BLaER1 treated with 17β-estradiol and CSF1 and Interleukin-3, amounts not matched to agents 10 nM and 100 nM (cell line): Measurements from ENCODE around the gene SLC11A2.

ENCODE experiments used
- H3K27ac ChIP-seq, 11 experiments: shearing (Covaris generic); formaldehyde crosslinking; 2 replicates each; pipeline ENCODE4 v1.8.1; 2022
- H3K27me3 ChIP-seq, 11 experiments: shearing (Covaris generic); formaldehyde crosslinking; 2 replicates each; pipeline ENCODE4 v1.8.1; 2022
- H3K36me3 ChIP-seq, 11 experiments: shearing (Covaris generic); formaldehyde crosslinking; 2 replicates each; pipeline ENCODE4 v1.8.1; 2022
- H3K4me1 ChIP-seq, 10 experiments: shearing (Covaris generic); formaldehyde crosslinking; 2 replicates each; pipeline ENCODE4 v1.8.1; 2022
- H3K4me2 ChIP-seq, 11 experiments: shearing (Covaris generic); formaldehyde crosslinking; 2 replicates each; pipeline ENCODE4 v1.8.1; 2022
- H3K4me3 ChIP-seq, 10 experiments: shearing (Covaris generic); formaldehyde crosslinking; 2 replicates each; pipeline ENCODE4 v1.8.1; 2022
- H3K9ac ChIP-seq, 11 experiments: shearing (Covaris generic); formaldehyde crosslinking; 2 replicates each; pipeline ENCODE4 v1.8.1; 2022
- H3K9me3 ChIP-seq, 11 experiments: shearing (Covaris generic); formaldehyde crosslinking; replicated peaks in 1 of 11; 2 replicates each; pipeline ENCODE4 v1.8.1; 2022
- H4K20me1 ChIP-seq, 11 experiments: shearing (Covaris generic); formaldehyde crosslinking; 2 replicates each; pipeline ENCODE4 v1.8.1; 2022
- Cebpa-rat ChIP-seq, 11 experiments: shearing (Covaris generic); IDR thresholded peaks; 2 replicates each; pipeline ENCODE4 v1.8.1; 2022

Gene SLC11A2

GRCh38 chr12:51025836-51026638 is at the start of gene SLC11A2:
SLC11A2 (minus strand) TSS chr12:51026384; CDS start chr12:51010728, 15,656 bp downstream.
- no peaks in the 10 kb centered on the region for H3K27me3 ChIP-seq
- peak within 1 kb of the TSS; percentile 81 to 87 (median 85) for H3K27ac ChIP-seq
- no peaks in the 10 kb centered on the region for H3K9me3 ChIP-seq
- TF ChIP-seq Cebpa-rat (IDR thresholded peaks at IDR 0.05) = no peak
- H3K4me3 ChIP-seq = peak within 1 kb of the TSS; percentile 76 to 87 (median 81)
- peak within 1 kb of the TSS; percentile 83 to 90 (median 87) for H3K9ac ChIP-seq
- H4K20me1 ChIP-seq = peaks cover 0 to 20% (median 1%) of the 10 kb centered on the region in 11 experiments; a peak in 7 of 22 replicates
- H3K4me2 ChIP-seq = peak within 1 kb of the TSS; percentile 82 to 94 (median 92)
- H3K36me3 ChIP-seq = no peaks in the 10 kb centered on the region
- H3K4me1 ChIP-seq = peaks cover 31 to 60% (median 41%) of the 10 kb centered on the region in 10 experiments

DNA sequence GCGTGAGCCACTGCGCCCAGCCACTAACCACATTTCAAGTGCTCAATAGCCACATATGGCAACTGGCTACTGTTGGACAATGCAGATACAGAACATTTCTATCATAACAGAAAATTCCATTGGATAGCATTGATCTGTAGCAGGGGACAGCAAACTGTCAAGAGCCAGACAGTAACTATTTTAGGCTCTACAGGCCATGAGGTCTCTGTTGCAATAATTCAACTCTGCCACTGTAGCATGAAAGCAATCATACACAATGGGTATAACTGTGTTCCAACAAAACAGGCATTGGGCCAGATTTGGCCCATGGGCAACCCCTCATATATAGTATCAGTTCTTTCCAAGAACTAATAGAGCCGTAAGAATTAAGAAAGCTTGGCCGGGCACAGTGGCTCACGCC is 49.2 kb upstream of the SLC11A2 start:
- Histone ChIP-seq H4K20me1 (peaks cover 20 to 67% (median 40%) of the 10 kb centered on the region in 11 experiments; a peak in 19 of 22 replicates), H3K27ac (no peak overlapping the region), H3K27me3 (no peaks in the 10 kb centered on the region), H3K36me3 (peaks cover 53 to 91% (median 69%) of the 10 kb centered on the region in 11 experiments), H3K9ac (no peak overlapping the region), H3K9me3 (no peaks in the 10 kb centered on the region), H3K4me1 (peaks cover 0 to 24% (median 7%) of the 10 kb centered on the region in 10 experiments; a peak in 12 of 20 replicates), H3K4me2 (no peak overlapping the region), H3K4me3 (no peak overlapping the region)
- no peak for TF ChIP-seq Cebpa-rat (IDR thresholded peaks at IDR 0.05)

DNA sequence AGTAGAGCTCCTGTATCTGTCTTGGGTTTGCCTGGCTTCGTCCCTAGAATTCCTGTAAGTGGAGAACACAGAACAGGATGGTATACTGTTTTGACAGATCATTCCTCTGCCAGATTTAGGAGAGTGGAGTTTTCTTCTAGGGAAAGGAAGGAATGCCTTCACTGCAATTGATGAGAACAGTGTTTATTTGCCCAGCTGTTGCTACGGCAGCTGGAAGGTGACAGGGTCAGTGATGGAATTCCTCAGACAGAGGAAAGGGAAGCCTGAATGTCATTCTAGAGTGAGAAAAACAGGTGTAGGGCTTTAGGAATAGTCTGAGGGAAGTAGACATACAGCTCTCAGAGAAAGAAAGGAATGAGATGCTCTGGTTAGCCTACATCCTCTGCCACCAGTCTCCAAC is 45.5 kb upstream of the SLC11A2 start:
- Histone ChIP-seq H3K4me3 (no peak overlapping the region), H3K9ac (peak overlapping the region in 1 of 11 experiments; percentile 13; a peak in 1 of 22 replicates), H3K36me3 (peaks cover 90 to 100% (median 97%) of the 10 kb centered on the region in 11 experiments), H4K20me1 (peaks cover 2 to 34% (median 21%) of the 10 kb centered on the region in 11 experiments; a peak in 18 of 22 replicates), H3K9me3 (no peaks in the 10 kb centered on the region), H3K4me2 (no peak overlapping the region), H3K27me3 (no peaks in the 10 kb centered on the region), H3K4me1 (peaks cover 8 to 33% (median 15%) of the 10 kb centered on the region in 10 experiments; a peak in 15 of 20 replicates), H3K27ac (peak overlapping the region in 2 of 11 experiments; percentile 71 to 75; a peak in 3 of 22 replicates)
- TF ChIP-seq Cebpa-rat (IDR thresholded peaks at IDR 0.05) = no peak

GRCh38 chr12:51070004-51070403 is 43.8 kb upstream of the SLC11A2 start:
- peaks cover 93 to 100% (median 98%) of the 10 kb centered on the region in 11 experiments for H3K36me3 ChIP-seq
- peaks cover 0 to 21% (median 13%) of the 10 kb centered on the region in 10 experiments; a peak in 13 of 20 replicates for H3K4me1 ChIP-seq
- peak overlapping the region in 7 of 11 experiments; percentile 7 to 61 (median 43); a peak in 7 of 22 replicates for H3K9ac ChIP-seq
- peak in 4 of 11 experiments; percentile 40 to 77 (median 62); a peak in 5 of 22 replicates for TF ChIP-seq Cebpa-rat (IDR thresholded peaks at IDR 0.05)
- no peaks in the 10 kb centered on the region for H3K27me3 ChIP-seq
- H3K27ac ChIP-seq = peak overlapping the region in 7 of 11 experiments; percentile 5 to 77 (median 70); a peak in 12 of 22 replicates
- peaks cover 0 to 18% (median 6%) of the 10 kb centered on the region in 11 experiments; a peak in 11 of 22 replicates for H4K20me1 ChIP-seq
- no peak overlapping the region for H3K4me3 ChIP-seq
- no peaks in the 10 kb centered on the region for H3K9me3 ChIP-seq
- H3K4me2 ChIP-seq = peak overlapping the region in 9 of 11 experiments; percentile 4 to 63 (median 37); a peak in 14 of 22 replicates

DNA sequence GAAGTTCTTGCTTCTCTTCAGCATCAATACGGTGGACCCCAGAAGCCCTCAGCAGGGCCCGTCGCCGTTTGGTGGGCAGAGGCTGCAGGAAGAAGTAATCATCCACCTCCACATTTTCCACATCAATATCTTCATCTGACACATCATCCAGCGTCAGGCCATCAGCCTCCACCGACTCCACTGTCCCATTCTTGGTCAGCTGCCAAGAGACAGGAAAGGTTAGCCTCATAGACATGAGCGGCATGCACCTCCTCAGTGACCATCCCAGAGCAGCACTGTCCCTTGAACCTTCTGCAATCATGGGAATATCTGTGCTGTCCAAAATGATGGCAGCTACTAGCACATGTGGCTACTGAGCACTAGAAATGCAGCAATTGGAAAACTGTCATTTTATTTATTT is 41.6 kb upstream of the SLC11A2 start:
- Histone ChIP-seq H3K27me3 (no peaks in the 10 kb centered on the region), H3K9me3 (no peaks in the 10 kb centered on the region), H3K36me3 (peaks cover 97 to 100% (median 100%) of the 10 kb centered on the region in 11 experiments), H3K9ac (no peak overlapping the region), H4K20me1 (peaks cover 0 to 22% (median 14%) of the 10 kb centered on the region in 11 experiments; a peak in 11 of 22 replicates), H3K27ac (no peak overlapping the region), H3K4me2 (no peak overlapping the region), H3K4me1 (peaks cover 0 to 21% (median 13%) of the 10 kb centered on the region in 10 experiments; a peak in 12 of 20 replicates), H3K4me3 (no peak overlapping the region)
- TF ChIP-seq Cebpa-rat (IDR thresholded peaks at IDR 0.05) = no peak

DNA sequence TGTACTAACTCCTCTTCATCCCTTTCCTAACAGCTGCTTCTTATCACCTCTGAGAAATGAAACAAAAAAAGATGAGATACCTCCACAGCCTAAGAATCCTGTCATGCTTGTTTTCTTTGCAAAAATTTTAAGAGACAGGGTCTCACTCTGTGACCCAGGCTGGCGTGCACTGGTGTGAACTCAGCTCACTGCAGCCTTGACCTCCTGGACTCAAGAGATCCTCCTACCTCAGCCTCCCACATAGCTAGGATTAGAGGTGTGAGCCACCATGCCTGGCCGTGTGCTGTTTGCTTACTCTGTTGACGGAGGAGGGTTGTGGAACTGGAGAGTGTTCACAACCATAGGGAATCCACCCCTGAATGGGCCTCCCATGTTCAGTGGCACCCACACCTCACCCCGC is 41.0 kb upstream of the SLC11A2 start:
- H3K27ac ChIP-seq = no peak overlapping the region
- H3K9ac ChIP-seq = no peak overlapping the region
- H3K36me3 ChIP-seq = peaks cover 97 to 100% (median 100%) of the 10 kb centered on the region in 11 experiments

GRCh38 chr12:51065530-51065929 is 39.3 kb upstream of the SLC11A2 start:
- no peak overlapping the region for H3K4me3 ChIP-seq
- no peak overlapping the region for H3K4me2 ChIP-seq
- H3K9me3 ChIP-seq = no peaks in the 10 kb centered on the region
- TF ChIP-seq Cebpa-rat (IDR thresholded peaks at IDR 0.05) = no peak
- peaks cover 0 to 39% (median 21%) of the 10 kb centered on the region in 11 experiments; a peak in 12 of 22 replicates for H4K20me1 ChIP-seq
- peaks cover 0 to 13% (median 9%) of the 10 kb centered on the region in 10 experiments; a peak in 12 of 20 replicates for H3K4me1 ChIP-seq
- H3K27me3 ChIP-seq = no peaks in the 10 kb centered on the region
- no peak overlapping the region for H3K27ac ChIP-seq
- peaks cover 97 to 100% (median 99%) of the 10 kb centered on the region in 11 experiments for H3K36me3 ChIP-seq
- no peak overlapping the region for H3K9ac ChIP-seq

More for the DNA sequence above, 41.0 kb upstream of the SLC11A2 start:
- Histone ChIP-seq H3K4me3 (no peak overlapping the region), H3K27me3 (no peaks in the 10 kb centered on the region), H4K20me1 (peaks cover 0 to 26% (median 20%) of the 10 kb centered on the region in 11 experiments; a peak in 12 of 22 replicates), H3K4me2 (no peak overlapping the region), H3K9me3 (no peaks in the 10 kb centered on the region), H3K4me1 (peaks cover 0 to 21% (median 13%) of the 10 kb centered on the region in 10 experiments; a peak in 12 of 20 replicates)
- TF ChIP-seq Cebpa-rat (IDR thresholded peaks at IDR 0.05) = no peak

- H3K36me3 ChIP-seq = peaks cover 97 to 100% (median 99%) of the 10 kb centered on the region in 11 experiments
- H3K27me3 ChIP-seq = no peaks in the 10 kb centered on the region
- no peak overlapping the region for H3K9ac ChIP-seq
- no peak overlapping the region for H3K4me3 ChIP-seq
- no peak overlapping the region for H3K4me2 ChIP-seq
- H4K20me1 ChIP-seq = peaks cover 0 to 39% (median 21%) of the 10 kb centered on the region in 11 experiments; a peak in 12 of 22 replicates
- H3K4me1 ChIP-seq = peaks cover 0 to 12% (median 0%) of the 10 kb centered on the region in 10 experiments; a peak in 5 of 20 replicates
- no peak for TF ChIP-seq Cebpa-rat (IDR thresholded peaks at IDR 0.05)
- H3K9me3 ChIP-seq = no peaks in the 10 kb centered on the region
- H3K27ac ChIP-seq = no peak overlapping the region
These were observed 36.6 kb upstream of the SLC11A2 start for GRCh38 chr12:51062631-51063397.
